Neuron (in vitro differentiated cells): ENCODE measurements around the gene BBLN.

Experiments used
- H2AFZ ChIP-seq: one replicate; pipeline ENCODE4 v1.6.1; 2013; ENCODE audit warnings: low read depth, mild to moderate bottlenecking, inconsistent platforms, low read length, moderate library complexity
- H3K27me3 ChIP-seq: one replicate; pipeline ENCODE4 v1.6.1; 2013; ENCODE audit warnings: low read length; ENCODE audit not compliant: insufficient read depth
- H3K36me3 ChIP-seq: one replicate; pipeline ENCODE4 v1.6.1; 2013; ENCODE audit warnings: low read length; ENCODE audit not compliant: insufficient read depth
- H3K4me1 ChIP-seq: one replicate; pipeline ENCODE4 v1.6.1; 2013; ENCODE audit warnings: low read length; ENCODE audit not compliant: insufficient read depth
- H3K4me3 ChIP-seq: 2 replicates; pipeline ENCODE4 v1.5.1; 2013; ENCODE audit warnings: mild to moderate bottlenecking, low read length, moderate library complexity
- H3K9me3 ChIP-seq: one replicate; pipeline ENCODE4 v1.6.1; 2013; ENCODE audit warnings: low read length

BBLN gene

GRCh38 chr9:128120741-128121465, 39.2 kb upstream of the BBLN start:
- peaks cover 22% of the 10 kb centered on the region for H3K36me3 ChIP-seq
- H3K4me3 ChIP-seq = no peak overlapping the region
- peaks cover 10% of the 10 kb centered on the region for H3K4me1 ChIP-seq
- H2AFZ ChIP-seq = no peak overlapping the region
- no peaks in the 10 kb centered on the region for H3K9me3 ChIP-seq
- no peaks in the 10 kb centered on the region for H3K27me3 ChIP-seq

- Histone ChIP-seq H3K36me3 (peaks cover 22% of the 10 kb centered on the region), H3K9me3 (no peaks in the 10 kb centered on the region), H3K27me3 (no peaks in the 10 kb centered on the region), H3K4me3 (no peak overlapping the region), H2AFZ (no peak overlapping the region), H3K4me1 (peaks cover 14% of the 10 kb centered on the region)
Observed at GRCh38 chr9:128121466-128121810, 38.6 kb upstream of the BBLN start.

GRCh38 chr9:128121924-128122808, 37.9 kb upstream of the BBLN start:
- Histone ChIP-seq H3K27me3 (no peaks in the 10 kb centered on the region), H3K4me1 (peaks cover 18% of the 10 kb centered on the region), H3K9me3 (no peaks in the 10 kb centered on the region), H3K4me3 (no peak overlapping the region), H3K36me3 (peaks cover 22% of the 10 kb centered on the region), H2AFZ (no peak overlapping the region)

GRCh38 chr9:128122809-128123175, 37.3 kb upstream of the BBLN start:
- H3K36me3 ChIP-seq = peaks cover 22% of the 10 kb centered on the region
- H2AFZ ChIP-seq = no peak overlapping the region
- peaks cover 17% of the 10 kb centered on the region for H3K4me1 ChIP-seq
- no peaks in the 10 kb centered on the region for H3K9me3 ChIP-seq
- no peak overlapping the region for H3K4me3 ChIP-seq
- H3K27me3 ChIP-seq = no peaks in the 10 kb centered on the region

DNA sequence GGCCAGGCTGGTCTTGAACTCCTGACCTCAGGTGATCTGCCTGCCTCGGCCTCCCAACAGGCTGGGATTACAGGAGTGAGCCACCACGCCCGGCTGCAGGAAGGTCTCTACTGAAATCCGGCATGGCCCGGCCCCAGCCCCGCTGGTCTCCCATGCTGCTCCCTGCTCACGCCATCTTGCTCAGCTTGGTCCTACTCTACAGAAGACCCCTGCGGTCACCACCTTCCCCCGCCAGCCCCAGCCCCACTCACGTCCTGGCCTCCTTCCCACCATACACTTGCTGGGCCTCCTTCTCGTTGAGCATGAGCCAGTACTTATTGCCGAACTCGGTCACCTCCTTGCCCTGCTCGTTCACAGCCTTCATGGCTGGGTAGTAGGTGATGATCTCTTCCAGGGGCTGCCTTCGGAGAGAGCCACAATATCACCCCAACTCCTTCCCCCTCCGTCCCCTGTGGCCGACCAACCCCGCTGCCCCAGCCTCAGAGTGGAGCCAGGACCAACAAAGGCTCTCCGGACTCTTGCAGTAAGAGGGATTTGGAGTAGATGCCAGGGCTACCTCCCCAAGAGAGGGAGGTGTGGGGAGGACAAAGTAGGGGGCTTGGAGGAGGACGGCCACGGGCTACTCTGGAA, 36.5 kb upstream of the BBLN start:
- Histone ChIP-seq H3K4me3 (no peak overlapping the region), H3K4me1 (peaks cover 10% of the 10 kb centered on the region), H2AFZ (no peak overlapping the region), H3K27me3 (no peaks in the 10 kb centered on the region), H3K9me3 (no peaks in the 10 kb centered on the region), H3K36me3 (peaks cover 22% of the 10 kb centered on the region)

DNA sequence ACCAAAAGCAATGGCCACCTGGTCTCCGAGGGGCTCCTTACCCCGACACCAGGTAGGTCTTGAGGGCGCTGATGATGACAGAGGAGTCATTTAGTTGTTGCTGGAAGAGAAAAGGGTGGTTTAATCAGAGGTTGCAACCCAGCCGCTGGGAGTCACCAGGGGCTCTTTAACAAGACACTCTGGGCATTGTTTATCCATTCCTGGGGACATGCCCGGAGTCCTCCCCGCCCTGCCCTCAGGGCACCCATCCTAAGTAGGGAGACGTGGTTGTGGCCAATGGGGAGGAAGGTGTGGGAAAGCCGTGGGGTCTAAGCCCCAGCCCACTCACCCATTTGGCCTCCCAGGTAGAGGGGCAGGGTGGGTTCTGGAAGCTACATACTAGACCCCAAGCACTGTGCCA, 35.6 kb upstream of the BBLN start:
- H3K36me3 ChIP-seq = peaks cover 22% of the 10 kb centered on the region
- no peaks in the 10 kb centered on the region for H3K9me3 ChIP-seq
- H3K27me3 ChIP-seq = no peaks in the 10 kb centered on the region
- no peak overlapping the region for H3K4me3 ChIP-seq
- no peak overlapping the region for H2AFZ ChIP-seq
- H3K4me1 ChIP-seq = peaks cover 10% of the 10 kb centered on the region

DNA sequence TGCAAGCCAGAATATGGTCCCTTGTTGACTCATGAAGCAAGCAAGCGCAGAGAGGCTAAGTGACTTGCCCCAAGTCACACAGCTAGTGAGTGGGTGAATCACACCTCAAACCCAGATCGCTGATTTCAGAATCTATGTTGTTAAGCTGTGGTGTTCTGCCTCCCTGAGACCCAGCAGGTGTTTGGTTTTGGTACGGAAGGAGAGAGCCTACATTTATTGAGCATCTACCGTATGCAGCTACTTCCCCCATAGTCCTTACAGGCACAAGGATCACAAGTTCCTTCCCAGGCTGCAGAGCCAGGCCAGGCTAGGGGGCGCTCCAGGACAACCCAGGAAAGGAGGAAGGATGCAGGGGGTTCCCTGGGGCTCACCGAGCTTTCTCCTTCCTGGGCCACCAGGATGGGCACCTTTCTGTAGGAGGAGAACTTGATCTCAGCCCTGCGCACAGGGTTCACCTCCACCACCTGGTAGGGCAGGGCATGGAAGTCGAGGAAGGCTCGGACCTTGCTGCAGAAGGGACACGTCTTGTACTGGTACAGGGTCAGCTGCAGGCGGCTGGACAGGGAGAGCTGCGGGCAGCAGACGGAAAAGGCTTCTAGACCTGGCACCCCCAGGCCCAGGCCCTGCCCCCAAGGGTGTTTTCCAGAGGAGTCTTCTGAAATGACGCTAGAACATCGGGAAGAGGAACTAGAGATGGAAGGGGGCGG, 35.0 kb upstream of the BBLN start:
- peaks cover 10% of the 10 kb centered on the region for H3K4me1 ChIP-seq
- no peaks in the 10 kb centered on the region for H3K9me3 ChIP-seq
- no peak overlapping the region for H3K4me3 ChIP-seq
- peaks cover 22% of the 10 kb centered on the region for H3K36me3 ChIP-seq
- H2AFZ ChIP-seq = no peak overlapping the region
- no peaks in the 10 kb centered on the region for H3K27me3 ChIP-seq

- H3K27me3 ChIP-seq = no peaks in the 10 kb centered on the region
- H3K4me3 ChIP-seq = no peak overlapping the region
- H3K36me3 ChIP-seq = peaks cover 22% of the 10 kb centered on the region
- no peak overlapping the region for H2AFZ ChIP-seq
- H3K9me3 ChIP-seq = no peaks in the 10 kb centered on the region
- peaks cover 10% of the 10 kb centered on the region for H3K4me1 ChIP-seq
Observed at GRCh38 chr9:128125580-128126354, 34.3 kb upstream of the BBLN start.

GRCh38 chr9:128127568-128127989, 32.5 kb upstream of the BBLN start, which contains the start of gene PTGES2:
Gene PTGES2, minus strand, starts transcription at chr9:128127729. Its CDS starts 12 bp downstream, at chr9:128127717.
- peak within 1 kb of the TSS; percentile 95 for H3K4me3 ChIP-seq
- peaks cover 22% of the 10 kb centered on the region for H3K4me1 ChIP-seq
- peak within 1 kb of the TSS; percentile 99 for H2AFZ ChIP-seq
- no peaks in the 10 kb centered on the region for H3K27me3 ChIP-seq
- H3K9me3 ChIP-seq = no peaks in the 10 kb centered on the region
- H3K36me3 ChIP-seq = peaks cover 10% of the 10 kb centered on the region

DNA sequence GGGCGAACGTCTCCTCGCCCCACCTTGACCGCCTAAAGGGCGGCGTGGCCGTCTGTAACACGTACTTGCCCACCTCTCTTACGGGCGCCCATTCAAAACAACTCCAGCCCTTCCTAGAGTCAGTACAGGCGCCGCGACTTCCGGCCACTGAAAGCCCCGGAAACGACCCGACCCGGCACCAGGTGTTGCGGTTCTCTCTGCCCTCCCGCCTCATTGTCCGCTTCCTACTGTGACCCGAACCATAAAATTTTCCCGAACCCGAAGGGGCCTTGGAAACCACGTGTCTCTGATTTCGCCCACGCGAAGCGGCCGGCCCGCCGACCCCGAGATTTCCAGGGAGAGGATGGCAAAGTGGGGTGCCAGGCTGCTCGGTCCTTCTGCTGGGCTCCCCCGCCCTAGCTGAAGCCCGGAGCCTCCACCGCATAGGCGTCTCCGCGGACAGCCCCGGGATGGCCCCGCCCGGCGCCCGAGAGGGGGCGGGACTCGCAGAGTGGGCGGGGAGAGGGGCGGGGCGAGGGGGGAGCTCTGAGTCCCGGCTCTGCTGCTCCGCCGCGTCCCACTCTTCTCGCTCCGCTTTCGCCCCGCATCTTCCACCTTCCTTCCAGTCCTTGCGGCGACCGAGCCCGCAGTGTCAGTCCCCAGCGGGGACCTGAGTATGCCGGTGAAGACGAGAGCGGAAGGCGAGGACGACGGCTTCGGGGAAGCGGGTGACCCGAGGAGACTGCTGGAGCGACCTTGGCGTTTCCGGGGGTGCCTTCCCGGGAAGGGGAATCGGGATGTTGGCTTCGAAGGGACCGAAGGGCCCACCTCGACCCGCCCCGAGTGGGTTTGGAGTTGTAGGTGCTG, 31.9 kb upstream of the BBLN start:
- no peaks in the 10 kb centered on the region for H3K9me3 ChIP-seq
- H2AFZ ChIP-seq = peak overlapping the region; percentile 99
- H3K27me3 ChIP-seq = no peaks in the 10 kb centered on the region

GRCh38 chr9:128128836-128129590, 31.1 kb upstream of the BBLN start:
- Histone ChIP-seq H3K4me3 (peak overlapping the region; percentile 95), H2AFZ (peak overlapping the region; percentile 99), H3K4me1 (peaks cover 22% of the 10 kb centered on the region), H3K9me3 (no peaks in the 10 kb centered on the region), H3K36me3 (peaks cover 8% of the 10 kb centered on the region), H3K27me3 (no peaks in the 10 kb centered on the region)

More for the DNA sequence above, 31.9 kb upstream of the BBLN start:
- peaks cover 22% of the 10 kb centered on the region for H3K4me1 ChIP-seq
- H3K36me3 ChIP-seq = peaks cover 8% of the 10 kb centered on the region
- peak overlapping the region; percentile 95 for H3K4me3 ChIP-seq
